Measurements from ENCODE around the gene EEF1AKMT4. TPM values are rescaled to one million over a fixed set of nuclear protein-coding genes. Genes with fewer than 3 reads are reported as not detected.

Gene EEF1AKMT4
- total and polyA plus RNA-seq, 2 of the 4 experiments (the other 2 are of a cell fraction): 2.9 to 3.6 TPM

- intact Hi-C loops (cut with micrococcal nuclease): no loop called here
- DNase-seq (no peak), ATAC-seq (ENCODE audit: low read depth) (no peak)
- Histone ChIP-seq H3K23ac (ENCODE audit: low read depth, low read length) (no peak overlapping the region), H4K8ac (ENCODE audit: low read depth in 2 of 2, low read length in 2 of 2) (no peak overlapping the region), H3K36me3 (ENCODE audit: control insufficient read depth, insufficient read depth, low read length) (no peaks in the 10 kb centered on the region), H2BK5ac (ENCODE audit: low read depth, low read length, poor library complexity, severe bottlenecking) (no peak overlapping the region), H4K20me1 (ENCODE audit: insufficient read depth, low read length) (no peaks in the 10 kb centered on the region), H2BK120ac (ENCODE audit: low read depth, low read length) (no peak overlapping the region), H3K4me1 (ENCODE audit: control insufficient read depth, insufficient read depth, low read length) (no peaks in the 10 kb centered on the region), H3K4ac (ENCODE audit: low read depth, low read length) (no peak overlapping the region), H3K9me1 (ENCODE audit: insufficient read depth, low read length) (no peaks in the 10 kb centered on the region), H2AK9ac (replicated peaks; ENCODE audit: low read depth, low read length, poor library complexity) (no peak overlapping the region), H3K4me3 (ENCODE audit: insufficient read depth, low read depth, low read length) (no peak overlapping the region), H4K91ac (ENCODE audit: insufficient read depth, low read depth, low read length) (no peak overlapping the region), H3K79me1 (ENCODE audit: low read depth in 1 of 2, low read length in 2 of 2) (no peaks in the 10 kb centered on the region), H3K27me3 (ENCODE audit: control insufficient read depth, insufficient read depth, low read length) (peaks cover 18% of the 10 kb centered on the region; the same call in 1 of the 2 replicates), H2AFZ (replicated peaks; ENCODE audit: low read length, poor library complexity) (no peak overlapping the region), H2BK20ac (ENCODE audit: low read depth, low read length) (no peak overlapping the region), H3K18ac (ENCODE audit: low read depth, low read length) (no peak overlapping the region), H3K14ac (replicated peaks; ENCODE audit: low read depth, low read length) (no peak overlapping the region), H2AK5ac (ENCODE audit: low read depth, low read length) (no peak overlapping the region), H4K5ac (ENCODE audit: low read depth, low read length) (no peak overlapping the region), H3K9ac (ENCODE audit: low read depth, low read length) (no peak overlapping the region), H3K56ac (ENCODE audit: extremely low read depth, insufficient read depth, low read length) (no peak overlapping the region), H3K27ac (ENCODE audit: insufficient read depth, low read length) (no peak overlapping the region), H3K9me3 (ENCODE audit: control insufficient read depth, insufficient read depth, low read length) (no peaks in the 10 kb centered on the region), H3K4me2 (ENCODE audit: low read depth, low read length) (no peak overlapping the region), H2BK15ac (ENCODE audit: low read depth, low read length) (no peak overlapping the region)
- WGBS, 2 experiments (ENCODE audit: extremely low coverage in 2 of 2, insufficient read length in 1 of 2): 70% methylated on average over 2 of the region's 21 CpGs; no CpG with 5 or more reads in 1 of the 2 experiments
- POLR2A ChIA-PET (ENCODE audit: unreplicated experiment): no interaction called here
- BruUV-seq (replicated peaks): no TSS peak
- dilution Hi-C loops (cut with HindIII; ENCODE audit: low sequenced_read_pairs, unreplicated experiment): no loop called here
- TF ChIP-seq BHLHE40 (IDR thresholded peaks at IDR 0.05; ENCODE audit: low read depth, low read length): no peak
- TF ChIP-seq RAD21 (IDR thresholded peaks at IDR 0.05; ENCODE audit: low read length): no peak
- no peak for TF ChIP-seq NFE2L2 (IDR thresholded peaks at IDR 0.05; ENCODE audit: low read depth, low read length)
- TF ChIP-seq, protein P1, sequence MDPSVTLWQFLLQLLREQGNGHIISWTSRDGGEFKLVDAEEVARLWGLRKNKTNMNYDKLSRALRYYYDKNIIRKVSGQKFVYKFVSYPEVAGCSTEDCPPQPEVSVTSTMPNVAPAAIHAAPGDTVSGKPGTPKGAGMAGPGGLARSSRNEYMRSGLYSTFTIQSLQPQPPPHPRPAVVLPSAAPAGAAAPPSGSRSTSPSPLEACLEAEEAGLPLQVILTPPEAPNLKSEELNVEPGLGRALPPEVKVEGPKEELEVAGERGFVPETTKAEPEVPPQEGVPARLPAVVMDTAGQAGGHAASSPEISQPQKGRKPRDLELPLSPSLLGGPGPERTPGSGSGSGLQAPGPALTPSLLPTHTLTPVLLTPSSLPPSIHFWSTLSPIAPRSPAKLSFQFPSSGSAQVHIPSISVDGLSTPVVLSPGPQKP (IDR thresholded peaks at IDR 0.05; ENCODE audit: borderline replicate concordance, low read depth, low read length): no peak
- TF ChIP-seq POLR2A (IDR thresholded peaks at IDR 0.05; ENCODE audit: low read depth, low read length): no peak
- no peak for TF ChIP-seq RCOR1 (IDR thresholded peaks at IDR 0.05; ENCODE audit: insufficient replicate concordance, low read length)
- no peak for TF ChIP-seq CEBPB (IDR thresholded peaks at IDR 0.05; ENCODE audit: low read depth, low read length)
- TF ChIP-seq CHD1 (IDR thresholded peaks at IDR 0.05; ENCODE audit: low read depth, low read length): no peak
- TF ChIP-seq, protein P2, sequence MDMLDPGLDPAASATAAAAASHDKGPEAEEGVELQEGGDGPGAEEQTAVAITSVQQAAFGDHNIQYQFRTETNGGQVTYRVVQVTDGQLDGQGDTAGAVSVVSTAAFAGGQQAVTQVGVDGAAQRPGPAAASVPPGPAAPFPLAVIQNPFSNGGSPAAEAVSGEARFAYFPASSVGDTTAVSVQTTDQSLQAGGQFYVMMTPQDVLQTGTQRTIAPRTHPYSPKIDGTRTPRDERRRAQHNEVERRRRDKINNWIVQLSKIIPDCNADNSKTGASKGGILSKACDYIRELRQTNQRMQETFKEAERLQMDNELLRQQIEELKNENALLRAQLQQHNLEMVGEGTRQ (IDR thresholded peaks at IDR 0.05; ENCODE audit: low read depth, low read length): no peak
- no peak for TF ChIP-seq SMC3 (IDR thresholded peaks at IDR 0.05; ENCODE audit: low read depth, low read length)
- TF ChIP-seq MXI1 (IDR thresholded peaks at IDR 0.05; ENCODE audit: borderline replicate concordance, low read depth, low read length): no peak
- no peak for TF ChIP-seq RFX5 (IDR thresholded peaks at IDR 0.05; ENCODE audit: low read depth, low read length)
- no peak for TF ChIP-seq MAZ (IDR thresholded peaks at IDR 0.05; ENCODE audit: borderline replicate concordance, low read depth, low read length)
- CTCF ChIA-PET: no interaction called here
- in situ Hi-C loops (cut with MboI; ENCODE audit: low sequenced_read_pairs): no loop called here
Observed at GRCh38 chr3:184291738-184292445, 42.4 kb downstream of the EEF1AKMT4 start.

Measured in IMR-90 (cell line).